ENCODE data around the gene IER5L.
"Not testable (repeated sequence)": the region's sequence is repeated elsewhere in the genome, so short reads cannot be mapped to it uniquely, and the experiment has no call there.

Gene IER5L

GRCh38 chr9:129138144-129138462 is 40.0 kb downstream of the IER5L start:
- DNase-seq, result no peak

GRCh38 chr9:129137292-129138143 is 40.5 kb downstream of the IER5L start:
- no peak for DNase-seq

GRCh38 chr9:129136446-129137035 is 41.5 kb downstream of the IER5L start:
- no peak for DNase-seq

- DNase-seq, result no peak
Measured at GRCh38 chr9:129135476-129135875, 42.6 kb downstream of the IER5L start.

- no peak for DNase-seq
Measured at GRCh38 chr9:129133082-129133481, 45.0 kb downstream of the IER5L start.

- peak; percentile 17 to 68 for DNase-seq
Measured at GRCh38 chr9:129131300-129132145, 46.5 kb downstream of the IER5L start.

GRCh38 chr9:129130791-129131190 is 47.3 kb downstream of the IER5L start:
- no peak for DNase-seq

GRCh38 chr9:129130271-129130670 is 47.8 kb downstream of the IER5L start:
- DNase-seq, result not testable (repeated sequence)

GRCh38 chr9:129128689-129129088 is 49.4 kb downstream of the IER5L start:
- no peak for DNase-seq

GRCh38 chr9:129126749-129127618 is 51.1 kb downstream of the IER5L start:
- peak; percentile 75 to 93 for DNase-seq
